ENCODE measurements around the gene PUSL1. TPM values are rescaled to one million over a fixed set of nuclear protein-coding genes. Genes with fewer than 3 reads are reported as not detected.

Gene PUSL1
- total RNA-seq, 2 experiments from 2014 or later = 31.3 to 57.1 TPM

- Histone ChIP-seq H3K27ac (ENCODE audit: low read depth, low read length, poor library complexity, severe bottlenecking) (peak overlapping the region; percentile 36), H4K20me1 (ENCODE audit: insufficient read depth, low read length) (peaks cover 3% of the 10 kb centered on the region; the same call in 1 of the 2 replicates), H3K79me2 (ENCODE audit: insufficient read depth, low read depth, low read length) (peaks cover 35% of the 10 kb centered on the region), H2AFZ (ENCODE audit: low read length) (no peak overlapping the region), H3K4me1 (ENCODE audit: insufficient read depth, low read length, poor library complexity, severe bottlenecking) (peaks cover 25% of the 10 kb centered on the region), H3K9me3 (ENCODE audit: low read length) (no peaks in the 10 kb centered on the region), H3K36me3 (ENCODE audit: insufficient read depth, low read length) (peaks cover 35% of the 10 kb centered on the region; the same call in 1 of the 2 replicates), H3K4me3 (ENCODE audit: low read depth, low read length, poor library complexity, severe bottlenecking) (peak overlapping the region; percentile 84), H3K9me2 (ENCODE audit: insufficient read depth, low read length) (no peaks in the 10 kb centered on the region), H3K4me2 (ENCODE audit: low read length) (peak overlapping the region; percentile 95)
- intact Hi-C loops (cut with micrococcal nuclease; ENCODE audit: unreplicated experiment) = no loop called here
- BruUV-seq (replicated peaks) = no TSS peak
- ChIA-PET CTCF (ENCODE audit: unreplicated experiment) (no interaction called here), POLR2A (no interaction called here)
- TF ChIP-seq EZH2phosphoT487 (IDR thresholded peaks at IDR 0.05; ENCODE audit: borderline replicate concordance, low read depth, low read length) = no peak
- TF ChIP-seq CTCF (conservative IDR thresholded peaks at IDR 0.05; ENCODE audit: low read length) = no peak
- DNase-seq (ENCODE audit: low spot score) = peak; percentile 40
These were observed 17.7 kb downstream of the PUSL1 start for GRCh38 chr1:1326075-1326605.

- H3K9me2 ChIP-seq (ENCODE audit: insufficient read depth, low read length) = no peaks in the 10 kb centered on the region
- H2AFZ ChIP-seq (ENCODE audit: low read length) = no peak overlapping the region
- H3K79me2 ChIP-seq (ENCODE audit: insufficient read depth, low read depth, low read length) = peaks cover 23% of the 10 kb centered on the region
- no peaks in the 10 kb centered on the region for H3K9me3 ChIP-seq (ENCODE audit: low read length)
- no peak overlapping the region for H3K4me3 ChIP-seq (ENCODE audit: low read depth, low read length, poor library complexity, severe bottlenecking)
- TF ChIP-seq EZH2phosphoT487 (IDR thresholded peaks at IDR 0.05; ENCODE audit: borderline replicate concordance, low read depth, low read length) (no peak), CTCF (conservative IDR thresholded peaks at IDR 0.05; ENCODE audit: low read length) (no peak)
- POLR2A ChIA-PET = no interaction called here
- intact Hi-C loops (cut with micrococcal nuclease; ENCODE audit: unreplicated experiment) = no loop called here
- no peak for DNase-seq (ENCODE audit: low spot score)
- peaks cover 25% of the 10 kb centered on the region; the same call in 1 of the 2 replicates for H3K36me3 ChIP-seq (ENCODE audit: insufficient read depth, low read length)
- CTCF ChIA-PET (ENCODE audit: unreplicated experiment) = no interaction called here
- no peak overlapping the region for H3K4me2 ChIP-seq (ENCODE audit: low read length)
- H3K4me1 ChIP-seq (ENCODE audit: insufficient read depth, low read length, poor library complexity, severe bottlenecking) = peaks cover 25% of the 10 kb centered on the region
- H4K20me1 ChIP-seq (ENCODE audit: insufficient read depth, low read length) = peaks cover 3% of the 10 kb centered on the region; the same call in 1 of the 2 replicates
- no peak overlapping the region for H3K27ac ChIP-seq (ENCODE audit: low read depth, low read length, poor library complexity, severe bottlenecking)
- BruUV-seq (replicated peaks) = TSS peak; percentile 61
These were observed 18.9 kb downstream of the PUSL1 start for GRCh38 chr1:1327291-1327690.

- DNase-seq (ENCODE audit: low spot score) = no peak
- H4K20me1 ChIP-seq (ENCODE audit: insufficient read depth, low read length) = no peaks in the 10 kb centered on the region
- H3K9me2 ChIP-seq (ENCODE audit: insufficient read depth, low read length) = no peaks in the 10 kb centered on the region
- intact Hi-C loops (cut with micrococcal nuclease; ENCODE audit: unreplicated experiment) = no loop called here
- H3K4me3 ChIP-seq (ENCODE audit: low read depth, low read length, poor library complexity, severe bottlenecking) = no peak overlapping the region
- no peak for TF ChIP-seq EZH2phosphoT487 (IDR thresholded peaks at IDR 0.05; ENCODE audit: borderline replicate concordance, low read depth, low read length)
- no peak for TF ChIP-seq CTCF (conservative IDR thresholded peaks at IDR 0.05; ENCODE audit: low read length)
- BruUV-seq (replicated peaks) = no TSS peak
- peaks cover 17% of the 10 kb centered on the region for H3K79me2 ChIP-seq (ENCODE audit: insufficient read depth, low read depth, low read length)
- H3K36me3 ChIP-seq (ENCODE audit: insufficient read depth, low read length) = peaks cover 25% of the 10 kb centered on the region; the same call in 1 of the 2 replicates
- ChIA-PET POLR2A (no interaction called here), CTCF (ENCODE audit: unreplicated experiment) (no interaction called here)
- peaks cover 19% of the 10 kb centered on the region for H3K4me1 ChIP-seq (ENCODE audit: insufficient read depth, low read length, poor library complexity, severe bottlenecking)
- no peak overlapping the region for H3K27ac ChIP-seq (ENCODE audit: low read depth, low read length, poor library complexity, severe bottlenecking)
- no peak overlapping the region for H3K4me2 ChIP-seq (ENCODE audit: low read length)
- H2AFZ ChIP-seq (ENCODE audit: low read length) = no peak overlapping the region
- no peaks in the 10 kb centered on the region for H3K9me3 ChIP-seq (ENCODE audit: low read length)
These were observed 19.9 kb downstream of the PUSL1 start for GRCh38 chr1:1328254-1328653.
